ENCODE data around the gene SPATS2L. TPM values are rescaled to one million over a fixed set of nuclear protein-coding genes. Genes with fewer than 3 reads are reported as not detected.
A peak's percentile ranks its signal among the peaks of the same experiment; 100 is the strongest.

The SPATS2L gene
- polyA plus RNA-seq, 1 experiment, result 243 TPM

- TF ChIP-seq CTCF (IDR thresholded peaks at IDR 0.05; ENCODE audit: insufficient read depth, low read depth, low read length), result no peak
- no peak for DNase-seq (ENCODE audit: low read depth)
- Histone ChIP-seq H3K4me3 (ENCODE audit: low read depth, low read length) (peak overlapping the region; percentile 75), H3K36me3 (ENCODE audit: control insufficient read depth, insufficient read depth, low read length) (no peaks in the 10 kb centered on the region), H3K27me3 (ENCODE audit: control insufficient read depth, insufficient read depth, low read length) (no peaks in the 10 kb centered on the region)
- CTCF ChIA-PET, result interaction anchor here (0.7 to 1.7 kb wide), 11 partner anchors 11 to 406 kb away, joined by 3 to 10 read pairs (median 3); no protein-coding TSS in a partner anchor
- POLR2A ChIA-PET, result interaction anchor here (0.6 to 1.1 kb wide), 2 partner anchors 10 to 70 kb away, joined by 4 to 10 read pairs; no protein-coding TSS in a partner anchor
Measured at GRCh38 chr2:200307724-200308545, 1.4 kb downstream of the SPATS2L start.

- ChIA-PET POLR2A (no interaction called here), CTCF (interaction anchor here (0.7 to 1.7 kb wide), 12 partner anchors 10 to 405 kb away, joined by 3 to 10 read pairs (median 3); no protein-coding TSS in a partner anchor)
- no peak for DNase-seq (ENCODE audit: low read depth)
Measured at GRCh38 chr2:200308546-200309295, 2.2 kb downstream of the SPATS2L start.

GRCh38 chr2:200309296-200310049 lies 3.0 kb downstream of the SPATS2L start:
- no peak for TF ChIP-seq CTCF (IDR thresholded peaks at IDR 0.05; ENCODE audit: insufficient read depth, low read depth, low read length)
- Histone ChIP-seq H3K36me3 (ENCODE audit: control insufficient read depth, insufficient read depth, low read length) (no peaks in the 10 kb centered on the region), H3K27me3 (ENCODE audit: control insufficient read depth, insufficient read depth, low read length) (no peaks in the 10 kb centered on the region), H3K4me3 (ENCODE audit: low read depth, low read length) (peak overlapping the region; percentile 75; the same call in 1 of the 2 replicates)
- CTCF ChIA-PET, result interaction anchor here (0.8 to 1.6 kb wide), 6 partner anchors 99 to 330 kb away, joined by 3 to 5 read pairs (median 3); no protein-coding TSS in a partner anchor
- no peak for DNase-seq (ENCODE audit: low read depth)
- POLR2A ChIA-PET, result no interaction called here

More at GRCh38 chr2:200308546-200309295, 2.2 kb downstream of the SPATS2L start:
- no peaks in the 10 kb centered on the region for H3K36me3 ChIP-seq (ENCODE audit: control insufficient read depth, insufficient read depth, low read length)
- peak overlapping the region; percentile 75 for H3K4me3 ChIP-seq (ENCODE audit: low read depth, low read length)
- no peaks in the 10 kb centered on the region for H3K27me3 ChIP-seq (ENCODE audit: control insufficient read depth, insufficient read depth, low read length)
- TF ChIP-seq CTCF (IDR thresholded peaks at IDR 0.05; ENCODE audit: insufficient read depth, low read depth, low read length), result peak; percentile 30; the same call in 1 of the 2 replicates

- no peak for TF ChIP-seq CTCF (IDR thresholded peaks at IDR 0.05; ENCODE audit: insufficient read depth, low read depth, low read length)
- CTCF ChIA-PET, result no interaction called here
- POLR2A ChIA-PET, result no interaction called here
- no peak overlapping the region for H3K4me3 ChIP-seq (ENCODE audit: low read depth, low read length)
- H3K36me3 ChIP-seq (ENCODE audit: control insufficient read depth, insufficient read depth, low read length), result no peaks in the 10 kb centered on the region
- no peaks in the 10 kb centered on the region for H3K27me3 ChIP-seq (ENCODE audit: control insufficient read depth, insufficient read depth, low read length)
- no peak for DNase-seq (ENCODE audit: low read depth)
Measured at GRCh38 chr2:200310545-200310971, 4.1 kb downstream of the SPATS2L start.
